SU-DHL-6 (cell line): Measurements from ENCODE around the gene TP53BP2.
"Not testable (repeated sequence)": the region's sequence is repeated elsewhere in the genome, so short reads cannot be mapped to it uniquely, and the experiment has no call there.

Experiments used
- H2AFZ ChIP-seq: fragments of 200-600 bp; sonication (generic); 2 replicates; pipeline ENCODE4 v1.6.1; 2014; ENCODE audit warnings: low read depth, mild to moderate bottlenecking, moderate library complexity, mixed read lengths, antibody characterized with exemption, low read length; ENCODE audit not compliant: severe bottlenecking
- H3F3A ChIP-seq: fragments of 200-600 bp; shearing (Covaris generic); 2 replicates; pipeline ENCODE4 v1.6.0; 2016; ENCODE audit warnings: antibody characterized with exemption, mild to moderate bottlenecking; ENCODE audit not compliant: insufficient read depth
- H3K27ac ChIP-seq: fragments of 200-600 bp; sonication (generic); 2 replicates; pipeline ENCODE4 v1.5.1; 2016; ENCODE audit warnings: low read depth, mild to moderate bottlenecking, low read length, moderate library complexity, mixed read lengths
- H3K27me3 ChIP-seq: fragments of 200-600 bp; sonication (generic), shearing (Covaris generic); 2 replicates; pipeline ENCODE4 v1.6.0; 2014; ENCODE audit warnings: mild to moderate bottlenecking, low read length
- H3K36me3 ChIP-seq: fragments of 200-600 bp; sonication (generic); 2 replicates; pipeline ENCODE4 v1.6.1; 2014; ENCODE audit warnings: mild to moderate bottlenecking, low read length, mixed read lengths
- H3K4me2 ChIP-seq: fragments of 300-600, 200-600 bp; shearing (Covaris generic), sonication (generic); 2 replicates; pipeline ENCODE4 v1.6.0; 2014; ENCODE audit warnings: low read length, low read depth, mild to moderate bottlenecking; ENCODE audit not compliant: poor library complexity, severe bottlenecking
- H3K4me3 ChIP-seq: fragments of 200-600 bp; sonication (generic); 2 replicates; pipeline ENCODE4 v1.5.1; 2014; ENCODE audit warnings: antibody characterized with exemption, low read length, mild to moderate bottlenecking, mixed read lengths; ENCODE audit not compliant: insufficient read depth, poor library complexity, severe bottlenecking
- H3K79me2 ChIP-seq: fragments of 200-600 bp; sonication (generic); 2 replicates; pipeline ENCODE4 v1.6.1; 2014; ENCODE audit warnings: mild to moderate bottlenecking, low read length, moderate library complexity; ENCODE audit not compliant: insufficient read depth
- H3K9ac ChIP-seq: fragments of 200-600 bp; sonication (generic); 2 replicates; pipeline ENCODE4 v1.7.0; 2014; ENCODE audit warnings: mild to moderate bottlenecking, low read length
- H3K9me2 ChIP-seq: fragments of 200-600 bp; sonication (generic); replicated peaks from 2 replicates; pipeline ENCODE4 v1.6.1; 2014; ENCODE audit warnings: low read length; ENCODE audit not compliant: insufficient read depth
- H3K9me3 ChIP-seq: fragments of 200-600 bp; sonication (generic); 2 replicates; pipeline ENCODE4 v1.6.1; 2014; ENCODE audit warnings: low read length, mixed read lengths; ENCODE audit not compliant: insufficient read depth
- H4K20me1 ChIP-seq: fragments of 200-600 bp; sonication (generic); 2 replicates; pipeline ENCODE4 v1.6.1; 2014; ENCODE audit warnings: low read depth, mild to moderate bottlenecking, antibody characterized with exemption, low read length, moderate library complexity, mixed read lengths
- CTCF ChIP-seq: fragments of 200-600 bp; sonication (generic); IDR thresholded peaks from one replicate; pipeline ENCODE4 v1.5.1; 2017; ENCODE audit warnings: antibody characterized with exemption, mild to moderate bottlenecking, low read length, moderate library complexity; ENCODE audit not compliant: insufficient read depth, poor library complexity, severe bottlenecking
- EZH2phosphoT487 ChIP-seq: fragments of 200-600 bp; sonication (generic), shearing (Covaris generic); conservative IDR thresholded peaks from 2 replicates; pipeline ENCODE4 v1.6.1; 2018; ENCODE audit warnings: mild to moderate bottlenecking, antibody characterized with exemption, low read length, moderate library complexity, mixed read lengths

Gene TP53BP2

GRCh38 chr1:223843934-223844786 lies 1.6 kb downstream of the TP53BP2 start:
- no peak overlapping the region for H3K27ac ChIP-seq
- H3K9me2 ChIP-seq, result no peaks in the 10 kb centered on the region
- TF ChIP-seq CTCF (no peak), EZH2phosphoT487 (no peak)
- 0 out of 2 replicates have a peak, but pooled peaks cover 5% of the 10 kb centered on the region for H3F3A ChIP-seq
- H3K79me2 ChIP-seq, result peaks cover 26% of the 10 kb centered on the region; the same call in 1 of the 2 replicates
- no peaks in the 10 kb centered on the region for H3K27me3 ChIP-seq
- no peaks in the 10 kb centered on the region for H3K36me3 ChIP-seq
- H3K4me2 ChIP-seq, result peak overlapping the region; percentile 68
- H3K9ac ChIP-seq, result peak overlapping the region; percentile 75
- H3K4me3 ChIP-seq, result peak overlapping the region; percentile 92
- no peak overlapping the region for H2AFZ ChIP-seq
- H4K20me1 ChIP-seq, result peaks cover 20% of the 10 kb centered on the region; the same call in 1 of the 2 replicates
- H3K9me3 ChIP-seq, result no peaks in the 10 kb centered on the region

GRCh38 chr1:223842784-223843183 lies 3.0 kb downstream of the TP53BP2 start:
- H3K27me3 ChIP-seq, result no peaks in the 10 kb centered on the region
- H3K27ac ChIP-seq, result no peak overlapping the region
- peaks cover 20% of the 10 kb centered on the region; the same call in 1 of the 2 replicates for H4K20me1 ChIP-seq
- no peak for TF ChIP-seq CTCF
- TF ChIP-seq EZH2phosphoT487, result no peak
- no peaks in the 10 kb centered on the region for H3K9me2 ChIP-seq
- no peak overlapping the region for H2AFZ ChIP-seq
- no peaks in the 10 kb centered on the region for H3K9me3 ChIP-seq
- no peak overlapping the region for H3K4me2 ChIP-seq
- H3K4me3 ChIP-seq, result no peak overlapping the region
- H3K9ac ChIP-seq, result no peak overlapping the region
- H3F3A ChIP-seq, result 0 out of 2 replicates have a peak, but pooled peaks cover 5% of the 10 kb centered on the region
- no peaks in the 10 kb centered on the region for H3K36me3 ChIP-seq
- H3K79me2 ChIP-seq, result peaks cover 30% of the 10 kb centered on the region; the same call in 1 of the 2 replicates

- H4K20me1 ChIP-seq, result peaks cover 20% of the 10 kb centered on the region; the same call in 1 of the 2 replicates
- not testable (repeated sequence) for H3F3A ChIP-seq, H3K9me3 ChIP-seq, H3K27ac ChIP-seq, H3K27me3 ChIP-seq, H3K36me3 ChIP-seq, H3K4me3 ChIP-seq, H2AFZ ChIP-seq, H3K9ac ChIP-seq, H3K9me2 ChIP-seq, H3K4me2 ChIP-seq
- peaks cover 30% of the 10 kb centered on the region; the same call in 1 of the 2 replicates for H3K79me2 ChIP-seq
Observed at GRCh38 chr1:223841977-223842623, 3.6 kb downstream of the TP53BP2 start.
